ELF-1 (cell line): Measurements from ENCODE around the gene SPDYE4.
"Not testable (repeated sequence)": the region's sequence is repeated elsewhere in the genome, so short reads cannot be mapped to it uniquely, and the experiment has no call there.

Experiments used
- DNase-seq: peaks from one replicate; pipeline ENCODE4 v3.0.0-alpha.2; 2016; ENCODE audit warnings: low read depth, low spot score

SPDYE4 gene

GRCh38 chr17:8758137-8758596, at the start of gene SPDYE4:
Gene SPDYE4, minus strand, starts transcription at chr17:8758546. Its CDS starts 164 bp downstream, at chr17:8758382.
- DNase-seq = no peak

GRCh38 chr17:8806926-8807550, 48.7 kb upstream of the SPDYE4 start:
- no peak for DNase-seq

- DNase-seq = no peak
Observed at GRCh38 chr17:8806253-8806925, 48.0 kb upstream of the SPDYE4 start.

GRCh38 chr17:8805396-8805795, 47.0 kb upstream of the SPDYE4 start:
- DNase-seq = not testable (repeated sequence)

- DNase-seq = no peak
Observed at GRCh38 chr17:8803531-8804420, 45.4 kb upstream of the SPDYE4 start.

GRCh38 chr17:8801135-8801840, 42.9 kb upstream of the SPDYE4 start:
- no peak for DNase-seq

- no peak for DNase-seq
Observed at GRCh38 chr17:8800656-8801055, 42.3 kb upstream of the SPDYE4 start.

- DNase-seq = no peak
Observed at GRCh38 chr17:8799570-8800212, 41.3 kb upstream of the SPDYE4 start.

- peak; percentile 85 for DNase-seq
Observed at GRCh38 chr17:8798846-8799569, 40.7 kb upstream of the SPDYE4 start, which contains the start of gene MFSD6L. Gene MFSD6L, minus strand, starts transcription at chr17:8799365. Its CDS starts 245 bp downstream, at chr17:8799120.

- no peak for DNase-seq
Observed at GRCh38 chr17:8798176-8798845, 40.0 kb upstream of the SPDYE4 start.

- no peak for DNase-seq
Observed at GRCh38 chr17:8797621-8798175, 39.4 kb upstream of the SPDYE4 start.

- DNase-seq = no peak
Observed at GRCh38 chr17:8794636-8795035, 36.3 kb upstream of the SPDYE4 start.

- DNase-seq = no peak
Observed at GRCh38 chr17:8793649-8794048, 35.3 kb upstream of the SPDYE4 start.

GRCh38 chr17:8792646-8793045, 34.3 kb upstream of the SPDYE4 start:
- DNase-seq = no peak

- DNase-seq = peak; percentile 73
Observed at GRCh38 chr17:8791910-8792270, 33.5 kb upstream of the SPDYE4 start.

GRCh38 chr17:8791248-8791909, 33.0 kb upstream of the SPDYE4 start:
- DNase-seq = no peak

GRCh38 chr17:8789743-8790142, 31.4 kb upstream of the SPDYE4 start:
- peak; percentile 32 for DNase-seq

- no peak for DNase-seq
Observed at GRCh38 chr17:8788998-8789397, 30.7 kb upstream of the SPDYE4 start.
